ENCODE data around the gene SPINT2. TPM values are rescaled to one million over a fixed set of nuclear protein-coding genes. Genes with fewer than 3 reads are reported as not detected.

SPINT2 gene
- total RNA-seq, 1 donor from 2014 or later, result 28.0 TPM

DNA sequence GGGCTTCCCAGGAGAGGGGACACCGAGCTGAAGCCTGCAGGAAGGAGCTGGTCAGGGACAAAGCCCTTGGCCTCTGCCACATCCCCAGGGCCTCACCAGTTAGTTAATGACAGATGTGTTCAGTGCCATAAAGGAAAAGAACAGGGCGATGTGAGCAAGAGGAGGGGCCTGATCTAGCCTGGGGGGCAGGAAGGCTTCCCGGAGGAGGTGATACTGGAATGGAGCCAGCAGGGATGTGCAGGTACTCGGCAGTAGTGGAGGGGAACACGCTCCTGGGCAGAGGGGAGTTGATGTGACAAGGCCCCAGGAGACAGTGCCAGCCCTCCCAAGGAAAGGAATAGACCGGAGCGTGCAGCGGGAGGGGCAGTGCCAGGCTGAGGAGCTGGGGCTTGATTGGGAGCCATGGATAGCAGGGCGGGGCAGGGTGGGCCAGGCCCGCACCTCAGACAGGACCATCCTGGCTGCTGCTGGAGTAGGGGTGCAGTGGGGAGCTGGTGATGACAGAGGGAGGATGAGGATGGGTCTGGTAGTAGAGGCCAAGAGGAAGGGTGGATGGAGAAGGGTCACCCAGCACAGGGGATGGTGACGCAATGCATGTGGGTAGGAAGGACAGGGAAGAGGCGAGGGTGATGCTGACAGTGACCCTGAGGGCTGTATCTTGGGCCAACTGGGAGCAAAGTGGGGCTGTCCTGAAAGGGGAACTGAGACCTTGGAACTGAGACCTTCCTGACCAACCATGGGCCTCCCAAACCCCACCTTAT lies 43.8 kb downstream of the SPINT2 start:
- H3K27ac Mint-ChIP-seq (ENCODE audit: unreplicated experiment), result no peak overlapping the region
- H3K27me3 Mint-ChIP-seq (ENCODE audit: low read depth), result no peaks in the 10 kb centered on the region
- H3K4me1 Mint-ChIP-seq (ENCODE audit: low read depth), result peaks cover 12% of the 10 kb centered on the region
- no peak overlapping the region for H3K4me3 Mint-ChIP-seq (ENCODE audit: unreplicated experiment)
- DNase-seq (ENCODE audit: low spot score), result no peak
- TF ChIP-seq, protein P1, sequence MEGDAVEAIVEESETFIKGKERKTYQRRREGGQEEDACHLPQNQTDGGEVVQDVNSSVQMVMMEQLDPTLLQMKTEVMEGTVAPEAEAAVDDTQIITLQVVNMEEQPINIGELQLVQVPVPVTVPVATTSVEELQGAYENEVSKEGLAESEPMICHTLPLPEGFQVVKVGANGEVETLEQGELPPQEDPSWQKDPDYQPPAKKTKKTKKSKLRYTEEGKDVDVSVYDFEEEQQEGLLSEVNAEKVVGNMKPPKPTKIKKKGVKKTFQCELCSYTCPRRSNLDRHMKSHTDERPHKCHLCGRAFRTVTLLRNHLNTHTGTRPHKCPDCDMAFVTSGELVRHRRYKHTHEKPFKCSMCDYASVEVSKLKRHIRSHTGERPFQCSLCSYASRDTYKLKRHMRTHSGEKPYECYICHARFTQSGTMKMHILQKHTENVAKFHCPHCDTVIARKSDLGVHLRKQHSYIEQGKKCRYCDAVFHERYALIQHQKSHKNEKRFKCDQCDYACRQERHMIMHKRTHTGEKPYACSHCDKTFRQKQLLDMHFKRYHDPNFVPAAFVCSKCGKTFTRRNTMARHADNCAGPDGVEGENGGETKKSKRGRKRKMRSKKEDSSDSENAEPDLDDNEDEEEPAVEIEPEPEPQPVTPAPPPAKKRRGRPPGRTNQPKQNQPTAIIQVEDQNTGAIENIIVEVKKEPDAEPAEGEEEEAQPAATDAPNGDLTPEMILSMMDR (IDR thresholded peaks at IDR 0.05), result no peak
- H3K36me3 Mint-ChIP-seq (ENCODE audit: low read depth), result peaks cover 5% of the 10 kb centered on the region
- no peaks in the 10 kb centered on the region for H3K9me3 Mint-ChIP-seq (ENCODE audit: low read depth)

DNA sequence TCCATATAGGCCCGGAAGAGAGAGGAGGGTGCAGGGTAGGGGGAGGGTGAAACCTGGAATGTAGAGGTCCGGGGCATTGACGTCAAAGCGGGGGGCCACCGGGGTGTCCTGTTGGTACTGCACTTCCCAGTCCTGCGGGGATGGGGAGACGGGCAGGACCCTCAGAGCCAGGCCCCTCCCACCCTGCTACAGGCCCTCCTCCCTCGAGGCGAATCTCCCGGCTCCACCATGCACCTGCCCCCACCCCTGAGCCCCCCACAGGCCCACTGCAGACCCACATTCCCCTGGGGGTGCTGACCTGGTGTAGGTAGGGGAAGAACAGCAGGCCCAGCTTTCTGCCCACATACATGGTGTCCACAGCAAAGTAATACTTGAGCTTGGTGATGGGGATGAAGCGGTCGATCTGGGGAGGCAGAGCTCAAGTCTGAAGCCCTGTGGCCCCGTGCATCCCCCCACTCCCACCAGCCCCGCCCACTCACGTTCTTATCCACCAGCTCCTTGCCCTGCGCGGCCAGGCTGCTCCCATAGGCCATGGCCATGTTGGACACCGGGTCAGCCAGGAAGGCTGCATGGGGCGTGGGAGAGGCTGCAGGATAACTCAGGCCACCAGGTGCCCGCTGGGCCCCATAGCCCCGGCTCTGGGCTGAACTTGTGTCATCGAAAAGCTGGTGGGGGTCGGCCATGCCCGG lies 44.7 kb downstream of the SPINT2 start:
- Mint-ChIP-seq H3K27me3 (ENCODE audit: low read depth) (no peaks in the 10 kb centered on the region), H3K36me3 (ENCODE audit: low read depth) (peaks cover 5% of the 10 kb centered on the region), H3K4me3 (ENCODE audit: unreplicated experiment) (no peak overlapping the region), H3K9me3 (ENCODE audit: low read depth) (no peaks in the 10 kb centered on the region), H3K27ac (ENCODE audit: unreplicated experiment) (no peak overlapping the region), H3K4me1 (ENCODE audit: low read depth) (peaks cover 11% of the 10 kb centered on the region)
- no peak for DNase-seq (ENCODE audit: low spot score)
- TF ChIP-seq, protein P1 (IDR thresholded peaks at IDR 0.05), result no peak

DNA sequence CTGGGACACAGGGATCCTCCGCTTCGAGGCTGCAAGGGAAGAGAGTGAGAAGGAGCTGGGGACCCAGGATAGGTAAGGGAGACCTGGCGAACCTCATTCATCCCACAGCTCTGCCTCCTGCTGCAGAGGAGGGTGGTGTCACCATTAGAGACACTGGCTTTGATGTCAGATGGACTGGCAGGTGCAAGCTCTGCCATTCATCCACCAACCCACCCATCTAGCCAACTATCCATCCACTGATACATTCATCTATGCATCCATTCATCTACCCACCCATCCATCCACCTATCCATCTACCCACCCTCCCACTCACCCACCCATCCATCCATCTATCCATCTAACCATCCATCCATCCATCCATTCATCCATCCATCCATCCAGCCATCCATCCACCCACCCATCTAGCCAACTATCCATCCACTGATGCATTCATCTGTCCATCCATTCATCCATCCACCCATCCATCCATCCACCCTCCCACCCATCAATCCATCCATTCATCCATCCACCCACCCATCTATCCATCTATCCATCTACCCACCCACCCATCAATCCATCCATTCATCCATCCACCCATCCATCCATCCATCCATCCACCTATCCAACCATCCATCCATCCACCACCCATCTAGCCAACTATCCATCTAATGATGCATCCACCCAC lies 45.4 kb downstream of the SPINT2 start:
- Mint-ChIP-seq H3K36me3 (ENCODE audit: low read depth) (peaks cover 5% of the 10 kb centered on the region), H3K4me1 (ENCODE audit: low read depth) (peaks cover 12% of the 10 kb centered on the region), H3K27ac (ENCODE audit: unreplicated experiment) (no peak overlapping the region), H3K9me3 (ENCODE audit: low read depth) (no peaks in the 10 kb centered on the region), H3K27me3 (ENCODE audit: low read depth) (no peaks in the 10 kb centered on the region), H3K4me3 (ENCODE audit: unreplicated experiment) (no peak overlapping the region)
- no peak for DNase-seq (ENCODE audit: low spot score)
- TF ChIP-seq, protein P1 (IDR thresholded peaks at IDR 0.05), result no peak

DNA sequence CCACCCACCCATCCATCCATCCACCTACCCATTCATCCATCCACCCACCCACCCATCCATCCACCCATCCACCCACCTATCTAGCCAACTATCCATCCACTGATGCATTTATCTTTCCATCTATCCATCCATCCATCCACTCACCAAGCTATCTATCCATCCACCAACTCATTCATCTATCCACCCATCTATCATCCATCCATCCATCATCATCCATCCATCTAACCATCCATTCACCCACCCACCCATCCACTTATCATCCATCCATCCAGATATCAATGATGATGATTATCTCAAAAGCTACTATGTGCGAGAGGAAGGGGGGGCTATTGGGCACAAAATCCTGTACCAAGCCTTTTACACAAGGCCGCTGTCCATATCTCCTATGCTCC lies 45.9 kb downstream of the SPINT2 start:
- TF ChIP-seq, protein P1 (IDR thresholded peaks at IDR 0.05), result no peak
- peaks cover 18% of the 10 kb centered on the region for H3K4me1 Mint-ChIP-seq (ENCODE audit: low read depth)
- no peaks in the 10 kb centered on the region for H3K9me3 Mint-ChIP-seq (ENCODE audit: low read depth)
- DNase-seq (ENCODE audit: low spot score), result no peak
- H3K36me3 Mint-ChIP-seq (ENCODE audit: low read depth), result peaks cover 5% of the 10 kb centered on the region
- H3K4me3 Mint-ChIP-seq (ENCODE audit: unreplicated experiment), result no peak overlapping the region
- no peak overlapping the region for H3K27ac Mint-ChIP-seq (ENCODE audit: unreplicated experiment)
- H3K27me3 Mint-ChIP-seq (ENCODE audit: low read depth), result no peaks in the 10 kb centered on the region

DNA sequence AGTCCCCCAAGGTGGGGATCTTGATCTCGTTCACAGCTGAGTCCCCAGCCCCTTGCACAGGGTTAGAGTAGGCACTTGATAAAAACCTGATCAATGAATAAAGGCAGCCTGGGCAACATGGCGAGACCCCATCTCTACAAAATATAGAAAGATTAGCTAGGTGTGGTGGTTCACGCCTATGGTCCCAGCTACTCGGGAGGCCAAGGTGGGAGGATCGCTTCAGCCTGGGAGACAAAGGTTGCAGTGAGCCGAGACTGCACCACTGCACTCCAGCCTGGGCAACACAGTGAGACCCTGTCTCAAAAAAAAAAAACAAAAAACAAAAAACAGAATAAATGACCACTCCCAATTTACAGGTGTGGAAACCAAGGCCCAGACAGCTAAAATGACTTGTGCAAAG lies 46.6 kb downstream of the SPINT2 start:
- Mint-ChIP-seq H3K27ac (ENCODE audit: unreplicated experiment) (no peak overlapping the region), H3K9me3 (ENCODE audit: low read depth) (no peaks in the 10 kb centered on the region), H3K4me1 (ENCODE audit: low read depth) (peaks cover 20% of the 10 kb centered on the region), H3K36me3 (ENCODE audit: low read depth) (peaks cover 5% of the 10 kb centered on the region), H3K4me3 (ENCODE audit: unreplicated experiment) (no peak overlapping the region), H3K27me3 (ENCODE audit: low read depth) (no peaks in the 10 kb centered on the region)
- no peak for DNase-seq (ENCODE audit: low spot score)
- TF ChIP-seq, protein P1 (IDR thresholded peaks at IDR 0.05), result no peak

Measured in chondrocyte (in vitro differentiated cells).